WTC11 (cell line): ENCODE results near the gene EIF4B. TPM values are rescaled to one million over a fixed set of nuclear protein-coding genes. Genes with fewer than 3 reads are reported as not detected.

Experiments
- ATAC-seq: fragments of 200-7000 bp; cut with Tn5 transposase; 2 replicates; pipeline ENCODE4 v1.10.0; 2021; ENCODE audit warnings: mild to moderate bottlenecking, moderate library complexity
- CTCF ChIA-PET: fragments of 300-600 bp; sonication (Branson Sonifier 250); formaldehyde crosslinking; loops from one replicate; lab custom pipeline; 2021; ENCODE audit warnings: antibody characterized with exemption; lab: Charles Lee
- POLR2A ChIA-PET: fragments of 350-600 bp; sonication (Branson Sonifier 250); formaldehyde crosslinking; loops from one replicate; lab custom pipeline; 2021; ENCODE audit warnings: antibody characterized with exemption; lab: Charles Lee
- DNase-seq: peaks from one replicate; pipeline ENCODE4 v3.0.0; 2021; ENCODE audit warnings: low spot score
- H3K27ac Mint-ChIP-seq: 2 replicates; pipeline ENCODE4 v1.8.0; 2021; ENCODE audit warnings: mixed read lengths
- H3K27me3 Mint-ChIP-seq: 2 replicates; pipeline ENCODE4 v1.8.0; 2021; ENCODE audit warnings: low read depth, mild to moderate bottlenecking, moderate library complexity, mixed read lengths
- H3K36me3 Mint-ChIP-seq: 2 replicates; pipeline ENCODE4 v1.8.0; 2021; ENCODE audit warnings: mixed read lengths
- H3K4me1 Mint-ChIP-seq: 2 replicates; pipeline ENCODE4 v1.8.0; 2022; ENCODE audit warnings: mixed read lengths
- H3K4me3 Mint-ChIP-seq: 2 replicates; pipeline ENCODE4 v1.8.0; 2021; ENCODE audit warnings: mild to moderate bottlenecking, moderate library complexity, mixed read lengths
- H3K9me3 Mint-ChIP-seq: 2 replicates; pipeline ENCODE4 v1.8.0; 2021; ENCODE audit warnings: mixed read lengths
- ATF1 ChIP-seq: sonication (generic); formaldehyde crosslinking; IDR thresholded peaks from 2 replicates; pipeline ENCODE4 v1.8.1; 2023; ENCODE audit warnings: mild to moderate bottlenecking, moderate library complexity, missing genetic modification reagents
- CBFB ChIP-seq: sonication (generic); formaldehyde crosslinking; IDR thresholded peaks from 2 replicates; pipeline ENCODE4 v1.8.1; 2022; ENCODE audit warnings: mild to moderate bottlenecking, low read depth, missing genetic modification reagents
- ELF4 ChIP-seq: sonication (generic); formaldehyde crosslinking; IDR thresholded peaks from 2 replicates; pipeline ENCODE4 v1.8.1; 2022; ENCODE audit warnings: low read depth, mild to moderate bottlenecking, moderate library complexity, missing genetic modification reagents
- EMX1 ChIP-seq: fragments of 250-450 bp; sonication (Bioruptor Pico); IDR thresholded peaks from 2 replicates; pipeline ENCODE4 v1.8.0; 2021; ENCODE audit warnings: mild to moderate bottlenecking
- ETV6 ChIP-seq: sonication (generic); formaldehyde crosslinking; IDR thresholded peaks from 2 replicates; pipeline ENCODE4 v1.8.1; 2022; ENCODE audit warnings: mild to moderate bottlenecking, missing genetic modification reagents
- FOXP1 ChIP-seq: sonication (generic); formaldehyde crosslinking; IDR thresholded peaks from 2 replicates; pipeline ENCODE4 v1.8.0; 2022; ENCODE audit warnings: missing genetic modification reagents, mild to moderate bottlenecking, moderate library complexity, borderline replicate concordance
- HMGA2 ChIP-seq: fragments of 250-450 bp; sonication (Bioruptor Pico); IDR thresholded peaks from 2 replicates; pipeline ENCODE4 v1.4.0; 2021; ENCODE audit warnings: mild to moderate bottlenecking, moderate library complexity
- JAZF1 ChIP-seq: fragments of 250-450 bp; sonication (Bioruptor Pico); IDR thresholded peaks from 2 replicates; pipeline ENCODE4 v1.9.0; 2021; ENCODE audit warnings: moderate library complexity, mild to moderate bottlenecking, inconsistent platforms
- MXD4 ChIP-seq: fragments of 250-450 bp; sonication (Bioruptor Pico); IDR thresholded peaks from 2 replicates; pipeline ENCODE4 v1.8.0; 2021; ENCODE audit warnings: mild to moderate bottlenecking, moderate library complexity, borderline replicate concordance
- RORB ChIP-seq: fragments of 250-450 bp; sonication (Bioruptor Pico); IDR thresholded peaks from 2 replicates; pipeline ENCODE4 v1.9.0; 2021; ENCODE audit warnings: mild to moderate bottlenecking
- TEAD4 ChIP-seq: sonication (generic); formaldehyde crosslinking; IDR thresholded peaks from 2 replicates; pipeline ENCODE4 v1.8.0; 2022; ENCODE audit warnings: mild to moderate bottlenecking, missing genetic modification reagents
- ZNF121 ChIP-seq: sonication (generic); formaldehyde crosslinking; IDR thresholded peaks from 2 replicates; pipeline ENCODE4 v1.8.0; 2023; ENCODE audit warnings: missing genetic modification reagents
- total RNA-seq: library from RNA; stranded (reverse); gene quantifications from 3 replicates; pipeline ENCODE4 v1.2.3, GENCODE V29; 2021
- TF ChIP-seq, protein P1 (sequence below): sonication (generic); formaldehyde crosslinking; IDR thresholded peaks from 2 replicates; pipeline ENCODE4 v1.8.0; 2023; ENCODE audit warnings: missing genetic modification reagents
- TF ChIP-seq, protein P2 (sequence below): fragments of 250-450 bp; sonication (Bioruptor Pico); conservative IDR thresholded peaks from 2 replicates; pipeline ENCODE4 v1.9.0; 2021; ENCODE audit warnings: mild to moderate bottlenecking
- TF ChIP-seq, protein P3 (sequence below): sonication (generic); formaldehyde crosslinking; IDR thresholded peaks from 2 replicates; pipeline ENCODE4 v1.8.0; 2022; ENCODE audit warnings: mild to moderate bottlenecking, missing genetic modification reagents
- TF ChIP-seq, protein P4 (sequence below): sonication (generic); formaldehyde crosslinking; IDR thresholded peaks from 2 replicates; pipeline ENCODE4 v1.8.1; 2023; ENCODE audit warnings: mild to moderate bottlenecking, missing genetic modification reagents, borderline replicate concordance
- TF ChIP-seq, protein P5 (sequence below): fragments of 200-600 bp; IDR thresholded peaks from 2 replicates; pipeline ENCODE4 v1.8.0; 2022; ENCODE audit warnings: antibody characterized with exemption
- TF ChIP-seq, protein P6 (sequence below): sonication (generic); formaldehyde crosslinking; IDR thresholded peaks from 2 replicates; pipeline ENCODE4 v1.8.0; 2022; ENCODE audit warnings: mild to moderate bottlenecking, missing genetic modification reagents
- TF ChIP-seq, protein P7 (sequence below): fragments of 250-450 bp; sonication (Bioruptor Pico); IDR thresholded peaks from 2 replicates; pipeline ENCODE4 v1.9.0; 2021; ENCODE audit warnings: moderate library complexity, mild to moderate bottlenecking, inconsistent platforms, borderline replicate concordance

Gene EIF4B
- total RNA-seq, 1 experiment from 2014 or later = 730 TPM

DNA sequence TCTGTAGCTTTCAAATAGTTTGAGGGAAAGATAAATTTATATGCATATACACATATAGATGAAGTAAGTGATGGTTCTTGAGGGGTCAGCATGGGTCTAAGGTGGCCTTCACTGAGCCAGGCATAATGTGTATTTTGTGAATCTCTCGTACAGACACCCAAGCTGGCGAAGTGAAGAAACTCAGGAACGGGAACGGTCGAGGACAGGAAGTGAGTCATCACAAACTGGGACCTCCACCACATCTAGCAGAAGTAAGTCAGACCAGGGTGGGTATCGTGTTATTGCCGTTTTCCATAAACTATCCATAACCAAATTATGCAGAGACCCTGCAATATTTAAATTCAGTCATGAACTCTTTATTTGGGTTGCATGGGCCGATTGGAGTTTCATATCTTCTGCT lies 28.2 kb downstream of the EIF4B start (continued):
- no peak for TF ChIP-seq HMGA2 (CRISPR knock-in tag)
- TF ChIP-seq MXD4 (CRISPR knock-in tag) = no peak
- no peak for TF ChIP-seq EMX1 (CRISPR knock-in tag)
- TF ChIP-seq ATF1 (CRISPR knock-in tag) = no peak
- no peak for TF ChIP-seq FOXP1
- TF ChIP-seq, protein P1, sequence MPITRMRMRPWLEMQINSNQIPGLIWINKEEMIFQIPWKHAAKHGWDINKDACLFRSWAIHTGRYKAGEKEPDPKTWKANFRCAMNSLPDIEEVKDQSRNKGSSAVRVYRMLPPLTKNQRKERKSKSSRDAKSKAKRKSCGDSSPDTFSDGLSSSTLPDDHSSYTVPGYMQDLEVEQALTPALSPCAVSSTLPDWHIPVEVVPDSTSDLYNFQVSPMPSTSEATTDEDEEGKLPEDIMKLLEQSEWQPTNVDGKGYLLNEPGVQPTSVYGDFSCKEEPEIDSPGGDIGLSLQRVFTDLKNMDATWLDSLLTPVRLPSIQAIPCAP (CRISPR knock-in tag) = no peak
- TF ChIP-seq ZNF121 (CRISPR knock-in tag) = no peak
- TF ChIP-seq, protein P2, sequence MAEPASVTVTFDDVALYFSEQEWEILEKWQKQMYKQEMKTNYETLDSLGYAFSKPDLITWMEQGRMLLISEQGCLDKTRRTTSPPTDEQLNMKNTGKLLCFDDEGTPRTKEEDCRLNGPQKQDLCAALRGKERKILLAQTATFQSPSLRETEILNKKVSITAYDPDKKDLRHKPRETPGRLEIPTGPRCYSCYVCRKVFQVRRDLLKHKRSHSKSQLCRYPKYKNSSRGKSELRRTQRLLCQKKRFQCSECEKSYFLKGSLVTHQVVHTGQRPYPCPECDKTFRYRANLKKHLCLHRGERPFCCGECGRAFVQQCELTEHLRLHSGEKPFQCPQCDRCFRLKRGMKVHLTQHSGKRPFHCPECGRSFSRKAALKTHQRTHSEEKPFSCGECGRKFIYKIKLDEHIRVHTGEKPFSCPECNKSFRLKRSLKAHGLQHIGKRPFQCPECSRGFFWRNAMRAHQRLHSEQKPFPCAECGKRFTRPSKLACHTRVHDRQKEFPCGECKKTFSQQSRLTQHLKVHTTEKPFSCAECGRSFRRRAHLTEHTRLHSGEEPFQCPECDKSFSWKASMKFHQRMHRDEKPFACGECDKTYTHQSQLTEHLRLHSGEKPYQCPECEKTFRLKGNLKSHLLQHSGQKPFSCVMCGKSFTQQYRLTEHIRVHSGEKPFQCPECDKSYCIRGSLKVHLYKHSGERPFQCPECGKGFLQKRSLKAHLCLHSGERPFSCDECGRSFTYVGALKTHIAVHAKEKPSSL (CRISPR knock-in tag) = no peak
- no peak for TF ChIP-seq ETV6 (CRISPR knock-in tag)
- TF ChIP-seq, protein P3, sequence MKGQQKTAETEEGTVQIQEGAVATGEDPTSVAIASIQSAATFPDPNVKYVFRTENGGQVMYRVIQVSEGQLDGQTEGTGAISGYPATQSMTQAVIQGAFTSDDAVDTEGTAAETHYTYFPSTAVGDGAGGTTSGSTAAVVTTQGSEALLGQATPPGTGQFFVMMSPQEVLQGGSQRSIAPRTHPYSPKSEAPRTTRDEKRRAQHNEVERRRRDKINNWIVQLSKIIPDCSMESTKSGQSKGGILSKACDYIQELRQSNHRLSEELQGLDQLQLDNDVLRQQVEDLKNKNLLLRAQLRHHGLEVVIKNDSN = no peak
- TF ChIP-seq JAZF1 (CRISPR knock-in tag) = no peak

DNA sequence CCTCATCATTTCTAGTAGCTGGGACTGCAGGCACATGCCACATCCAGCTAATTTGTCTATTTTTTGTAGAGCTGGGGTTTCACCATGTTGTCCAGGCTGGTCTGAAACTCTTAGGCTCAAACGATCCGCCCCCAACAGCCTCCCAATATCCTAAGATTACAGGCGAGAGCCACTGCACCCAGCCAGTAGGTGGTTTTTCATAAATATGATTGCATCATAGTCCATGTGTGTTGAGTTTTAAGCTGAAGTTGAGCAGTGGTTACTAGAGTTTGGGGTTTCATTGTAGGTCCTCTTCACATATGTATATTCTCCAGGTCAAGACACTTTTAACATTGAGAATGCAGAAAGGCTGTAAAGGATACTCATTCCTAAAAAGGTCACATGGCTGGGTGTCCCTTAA lies 30.5 kb downstream of the EIF4B start:
- no peak for DNase-seq
- no peak for ATAC-seq
- H3K4me1 Mint-ChIP-seq = peaks cover 15% of the 10 kb centered on the region
- ChIA-PET CTCF (no interaction called here), POLR2A (no interaction called here)
- H3K27ac Mint-ChIP-seq = no peak overlapping the region
- peaks cover 81% of the 10 kb centered on the region for H3K36me3 Mint-ChIP-seq
- TF ChIP-seq, protein P4, sequence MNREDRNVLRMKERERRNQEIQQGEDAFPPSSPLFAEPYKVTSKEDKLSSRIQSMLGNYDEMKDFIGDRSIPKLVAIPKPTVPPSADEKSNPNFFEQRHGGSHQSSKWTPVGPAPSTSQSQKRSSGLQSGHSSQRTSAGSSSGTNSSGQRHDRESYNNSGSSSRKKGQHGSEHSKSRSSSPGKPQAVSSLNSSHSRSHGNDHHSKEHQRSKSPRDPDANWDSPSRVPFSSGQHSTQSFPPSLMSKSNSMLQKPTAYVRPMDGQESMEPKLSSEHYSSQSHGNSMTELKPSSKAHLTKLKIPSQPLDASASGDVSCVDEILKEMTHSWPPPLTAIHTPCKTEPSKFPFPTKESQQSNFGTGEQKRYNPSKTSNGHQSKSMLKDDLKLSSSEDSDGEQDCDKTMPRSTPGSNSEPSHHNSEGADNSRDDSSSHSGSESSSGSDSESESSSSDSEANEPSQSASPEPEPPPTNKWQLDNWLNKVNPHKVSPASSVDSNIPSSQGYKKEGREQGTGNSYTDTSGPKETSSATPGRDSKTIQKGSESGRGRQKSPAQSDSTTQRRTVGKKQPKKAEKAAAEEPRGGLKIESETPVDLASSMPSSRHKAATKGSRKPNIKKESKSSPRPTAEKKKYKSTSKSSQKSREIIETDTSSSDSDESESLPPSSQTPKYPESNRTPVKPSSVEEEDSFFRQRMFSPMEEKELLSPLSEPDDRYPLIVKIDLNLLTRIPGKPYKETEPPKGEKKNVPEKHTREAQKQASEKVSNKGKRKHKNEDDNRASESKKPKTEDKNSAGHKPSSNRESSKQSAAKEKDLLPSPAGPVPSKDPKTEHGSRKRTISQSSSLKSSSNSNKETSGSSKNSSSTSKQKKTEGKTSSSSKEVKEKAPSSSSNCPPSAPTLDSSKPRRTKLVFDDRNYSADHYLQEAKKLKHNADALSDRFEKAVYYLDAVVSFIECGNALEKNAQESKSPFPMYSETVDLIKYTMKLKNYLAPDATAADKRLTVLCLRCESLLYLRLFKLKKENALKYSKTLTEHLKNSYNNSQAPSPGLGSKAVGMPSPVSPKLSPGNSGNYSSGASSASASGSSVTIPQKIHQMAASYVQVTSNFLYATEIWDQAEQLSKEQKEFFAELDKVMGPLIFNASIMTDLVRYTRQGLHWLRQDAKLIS = no peak
- H3K4me3 Mint-ChIP-seq = no peak overlapping the region
- no peaks in the 10 kb centered on the region for H3K27me3 Mint-ChIP-seq
- no peaks in the 10 kb centered on the region for H3K9me3 Mint-ChIP-seq

DNA sequence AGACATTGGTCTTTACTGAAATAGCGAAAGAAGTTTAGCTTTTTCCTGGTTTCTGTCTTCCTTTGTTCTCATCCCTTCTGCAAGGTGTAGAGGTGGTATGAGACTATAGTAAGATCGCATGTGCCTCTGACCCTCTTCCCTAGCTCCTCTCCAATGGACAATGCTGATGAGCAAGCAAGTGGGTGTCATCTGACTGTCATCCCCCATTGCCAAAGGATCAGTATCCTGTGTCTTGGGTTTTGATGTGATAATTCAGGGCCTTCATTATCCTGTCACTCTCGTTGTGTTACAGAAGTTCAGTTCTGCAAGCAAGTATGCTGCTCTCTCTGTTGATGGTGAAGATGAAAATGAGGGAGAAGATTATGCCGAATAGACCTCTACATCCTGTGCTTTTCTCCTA lies 33.6 kb downstream of the EIF4B start:
- Mint-ChIP-seq H3K9me3 (no peaks in the 10 kb centered on the region), H3K4me1 (peaks cover 45% of the 10 kb centered on the region), H3K36me3 (peaks cover 61% of the 10 kb centered on the region), H3K27ac (no peak overlapping the region), H3K27me3 (peaks cover 24% of the 10 kb centered on the region), H3K4me3 (no peak overlapping the region)
- POLR2A ChIA-PET = no interaction called here
- CTCF ChIA-PET = no interaction called here
- no peak for DNase-seq
- no peak for ATAC-seq
- no peak for TF ChIP-seq TEAD4
- no peak for TF ChIP-seq ELF4
- TF ChIP-seq, protein P5, sequence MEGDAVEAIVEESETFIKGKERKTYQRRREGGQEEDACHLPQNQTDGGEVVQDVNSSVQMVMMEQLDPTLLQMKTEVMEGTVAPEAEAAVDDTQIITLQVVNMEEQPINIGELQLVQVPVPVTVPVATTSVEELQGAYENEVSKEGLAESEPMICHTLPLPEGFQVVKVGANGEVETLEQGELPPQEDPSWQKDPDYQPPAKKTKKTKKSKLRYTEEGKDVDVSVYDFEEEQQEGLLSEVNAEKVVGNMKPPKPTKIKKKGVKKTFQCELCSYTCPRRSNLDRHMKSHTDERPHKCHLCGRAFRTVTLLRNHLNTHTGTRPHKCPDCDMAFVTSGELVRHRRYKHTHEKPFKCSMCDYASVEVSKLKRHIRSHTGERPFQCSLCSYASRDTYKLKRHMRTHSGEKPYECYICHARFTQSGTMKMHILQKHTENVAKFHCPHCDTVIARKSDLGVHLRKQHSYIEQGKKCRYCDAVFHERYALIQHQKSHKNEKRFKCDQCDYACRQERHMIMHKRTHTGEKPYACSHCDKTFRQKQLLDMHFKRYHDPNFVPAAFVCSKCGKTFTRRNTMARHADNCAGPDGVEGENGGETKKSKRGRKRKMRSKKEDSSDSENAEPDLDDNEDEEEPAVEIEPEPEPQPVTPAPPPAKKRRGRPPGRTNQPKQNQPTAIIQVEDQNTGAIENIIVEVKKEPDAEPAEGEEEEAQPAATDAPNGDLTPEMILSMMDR = no peak
- TF ChIP-seq CBFB = no peak
- TF ChIP-seq, protein P6, sequence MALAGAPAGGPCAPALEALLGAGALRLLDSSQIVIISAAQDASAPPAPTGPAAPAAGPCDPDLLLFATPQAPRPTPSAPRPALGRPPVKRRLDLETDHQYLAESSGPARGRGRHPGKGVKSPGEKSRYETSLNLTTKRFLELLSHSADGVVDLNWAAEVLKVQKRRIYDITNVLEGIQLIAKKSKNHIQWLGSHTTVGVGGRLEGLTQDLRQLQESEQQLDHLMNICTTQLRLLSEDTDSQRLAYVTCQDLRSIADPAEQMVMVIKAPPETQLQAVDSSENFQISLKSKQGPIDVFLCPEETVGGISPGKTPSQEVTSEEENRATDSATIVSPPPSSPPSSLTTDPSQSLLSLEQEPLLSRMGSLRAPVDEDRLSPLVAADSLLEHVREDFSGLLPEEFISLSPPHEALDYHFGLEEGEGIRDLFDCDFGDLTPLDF (CRISPR knock-in tag) = no peak
- TF ChIP-seq RORB (CRISPR knock-in tag) = no peak
- TF ChIP-seq, protein P7, sequence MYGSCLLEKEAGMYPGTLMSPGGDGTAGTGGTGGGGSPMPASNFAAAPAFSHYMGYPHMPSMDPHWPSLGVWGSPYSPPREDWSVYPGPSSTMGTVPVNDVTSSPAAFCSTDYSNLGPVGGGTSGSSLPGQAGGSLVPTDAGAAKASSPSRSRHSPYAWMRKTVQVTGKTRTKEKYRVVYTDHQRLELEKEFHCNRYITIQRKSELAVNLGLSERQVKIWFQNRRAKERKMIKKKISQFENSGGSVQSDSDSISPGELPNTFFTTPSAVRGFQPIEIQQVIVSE = no peak
